ENCODE data around the gene FBXL3. TPM values are rescaled to one million over a fixed set of nuclear protein-coding genes. Genes with fewer than 3 reads are reported as not detected.
A peak's percentile ranks its signal among the peaks of the same experiment; 100 is the strongest.
"Not testable (repeated sequence)": the region's sequence is repeated elsewhere in the genome, so short reads cannot be mapped to it uniquely, and the experiment has no call there.

FBXL3 gene
- polyA plus RNA-seq, 2 of the 4 experiments (the other 2 are of a cell fraction) = 17.8 to 24.0 TPM

GRCh38 chr13:76965759-76966421, 61.1 kb downstream of the FBXL3 start:
- ChIA-PET POLR2A (no interaction called here), CTCF (no interaction called here)
- Histone ChIP-seq H3K4me3 (no peak overlapping the region), H3K4me1 (no peaks in the 10 kb centered on the region), H3K9me3 (0 out of 3 replicates have a peak, but pooled peaks cover 2% of the 10 kb centered on the region), H3K4me2 (no peak overlapping the region), H3K27ac (no peak overlapping the region)
- WGBS (ENCODE audit: missing lambda C conversion rate) = 30% methylated on average over 6 of the region's 6 CpGs
- FAIRE-seq (no peak), ATAC-seq (peak; percentile 30 to 41; a peak in 2 of 6 replicates), DNase-seq (ENCODE audit: low read depth in 1 of 2, low spot score in 1 of 2) (no peak)
- TF ChIP-seq HES2 (IDR thresholded peaks at IDR 0.05) (no peak), JUN (IDR thresholded peaks at IDR 0.05) (no peak), GATA3 (IDR thresholded peaks at IDR 0.05; ENCODE audit: borderline replicate concordance) (no peak), ZC3H11A (IDR thresholded peaks at IDR 0.05) (no peak), FOSB (CRISPR knock-in tag; IDR thresholded peaks at IDR 0.05) (no peak), RFX5 (IDR thresholded peaks at IDR 0.05) (no peak), MAFK (IDR thresholded peaks at IDR 0.05; ENCODE audit: partially characterized antibody) (peak; percentile 73), POLR2AphosphoS2 (conservative IDR thresholded peaks at IDR 0.05; ENCODE audit: low read length) (no peak)

- DNase-seq (ENCODE audit: low read depth in 1 of 2, low spot score in 1 of 2); H3K9me3 ChIP-seq; H3K4me1 ChIP-seq; H3K4me2 ChIP-seq; H3K27ac ChIP-seq; FAIRE-seq; H3K4me3 ChIP-seq; ATAC-seq; POLR2A ChIA-PET: not testable (repeated sequence)
- CTCF ChIA-PET = interaction anchor here (0.6 kb wide), 1 partner anchor 1285 kb away, joined by 3 read pairs; no protein-coding TSS in a partner anchor
Measured at GRCh38 chr13:76959734-76960133, 67.2 kb downstream of the FBXL3 start.

- POLR2A ChIA-PET = no interaction called here
- CTCF ChIA-PET = no interaction called here
Measured at GRCh38 chr13:76958841-76959432, 68.0 kb downstream of the FBXL3 start.

More at GRCh38 chr13:76958841-76959432, 68.0 kb downstream of the FBXL3 start:
- TF ChIP-seq USF2 (IDR thresholded peaks at IDR 0.05) (no peak), EHMT2 (IDR thresholded peaks at IDR 0.05; ENCODE audit: low read depth) (no peak), E2F6 (IDR thresholded peaks at IDR 0.05; ENCODE audit: borderline replicate concordance, low read depth) (no peak), MAZ (IDR thresholded peaks at IDR 0.05; ENCODE audit: borderline replicate concordance, low read depth, low read length) (no peak), CTCF (IDR thresholded peaks at IDR 0.05) (no peak), RARB (CRISPR knock-in tag; IDR thresholded peaks at IDR 0.05) (no peak), NFE2L2 (conservative IDR thresholded peaks at IDR 0.05; ENCODE audit: low read length) (no peak), PHF8 (IDR thresholded peaks at IDR 0.05; ENCODE audit: borderline replicate concordance, low read depth) (no peak), EP300 (IDR thresholded peaks at IDR 0.05) (no peak)
- H3K9me3 ChIP-seq = peaks cover 6% of the 10 kb centered on the region; the same call in 1 of the 3 replicates
- no peaks in the 10 kb centered on the region for H3K4me1 ChIP-seq
- H3K4me3 ChIP-seq = no peak overlapping the region
- no peak overlapping the region for H3K27ac ChIP-seq
- ATAC-seq (no peak), DNase-seq (ENCODE audit: low read depth in 1 of 2, low spot score in 1 of 2) (no peak), FAIRE-seq (no peak)
- no peak overlapping the region for H3K4me2 ChIP-seq
- WGBS (ENCODE audit: missing lambda C conversion rate) = 3% methylated on average over 4 of the region's 4 CpGs
